A673 (cell line): ENCODE data around the gene CCN5. TPM values are rescaled to one million over a fixed set of nuclear protein-coding genes. Genes with fewer than 3 reads are reported as not detected.
A peak's percentile ranks its signal among the peaks of the same experiment; 100 is the strongest.

Experiments used
- BruUV-seq: library from RNA; stranded (reverse); fragments of 400-500 nt; replicated peaks from 2 replicates; lab custom pipeline; 2021; lab: Mats Ljungman, UMichigan
- CTCF ChIA-PET: fragments of 300-600 bp; sonication (Branson Sonifier 250); formaldehyde crosslinking; loops from one replicate; lab custom pipeline; 2022; ENCODE audit warnings: antibody characterized with exemption; lab: Charles Lee
- POLR2A ChIA-PET: fragments of 300-600 bp; sonication (Branson Sonifier 250); formaldehyde crosslinking; loops from one replicate; lab custom pipeline; 2022; ENCODE audit warnings: antibody characterized with exemption; ENCODE audit not compliant: low non-redundant PET; lab: Charles Lee
- DNase-seq: peaks from one replicate; pipeline ENCODE4 v3.0.0-alpha.2; 2015; ENCODE audit warnings: low spot score
- H3K27ac ChIP-seq: fragments of 200-600 bp; sonication (generic); 2 replicates; pipeline ENCODE4 v1.5.1; 2016; ENCODE audit warnings: mixed run types, low read depth, mild to moderate bottlenecking, mixed read lengths, antibody characterized with exemption, low read length; ENCODE audit not compliant: poor library complexity, severe bottlenecking
- H3K27me3 ChIP-seq: fragments of 200-600 bp; sonication (generic); replicated peaks from 2 replicates; pipeline ENCODE4 v1.6.1; 2017; ENCODE audit warnings: mixed run types, low read depth, mild to moderate bottlenecking, mixed read lengths, antibody characterized with exemption, low read length; ENCODE audit not compliant: insufficient read depth, poor library complexity
- H3K36me3 ChIP-seq: fragments of 200-600 bp; sonication (generic); 2 replicates; pipeline ENCODE4 v1.6.1; 2016; ENCODE audit warnings: mixed run types, mild to moderate bottlenecking, mixed read lengths, antibody characterized with exemption, low read length; ENCODE audit not compliant: insufficient read depth, poor library complexity, severe bottlenecking
- H3K4me1 ChIP-seq: fragments of 200-600 bp; sonication (generic); 2 replicates; pipeline ENCODE4 v1.6.1; 2017; ENCODE audit warnings: mixed run types, mild to moderate bottlenecking, mixed read lengths, antibody characterized with exemption, low read length; ENCODE audit not compliant: insufficient read depth, poor library complexity, severe bottlenecking
- H3K4me3 ChIP-seq: fragments of 200-600 bp; sonication (generic); 2 replicates; pipeline ENCODE4 v1.5.1; 2016; ENCODE audit warnings: low read depth, mixed run types, mild to moderate bottlenecking, mixed read lengths, low read length; ENCODE audit not compliant: poor library complexity, severe bottlenecking
- H3K9me3 ChIP-seq: fragments of 200-600 bp; sonication (generic); 2 replicates; pipeline ENCODE4 v1.6.1; 2016; ENCODE audit warnings: mixed run types, low read depth, mild to moderate bottlenecking, mixed read lengths, antibody characterized with exemption, low read length; ENCODE audit not compliant: poor library complexity, severe bottlenecking
- CTCF ChIP-seq: fragments of 300-800, 200-600 bp; sonication (generic); conservative IDR thresholded peaks from 2 replicates; pipeline ENCODE4 v1.5.1; 2017; ENCODE audit warnings: low read depth, mild to moderate bottlenecking, antibody characterized with exemption, low read length, moderate library complexity, mixed read lengths
- EZH2 ChIP-seq: fragments of 200-600 bp; sonication (generic); IDR thresholded peaks from 2 replicates; pipeline ENCODE4 v1.6.1; 2017; ENCODE audit warnings: borderline replicate concordance, low read depth, mild to moderate bottlenecking, mixed read lengths, antibody characterized with exemption, low read length; ENCODE audit not compliant: poor library complexity, severe bottlenecking
- intact Hi-C: fragments of 100-400 bp; cut with micrococcal nuclease; formaldehyde crosslinking; loops from one replicate; pipeline ENCODE4 v1.10.0; 2022; ENCODE audit not compliant: unreplicated experiment
- total RNA-seq: library from RNA; stranded (reverse); gene quantifications from 2 replicates; pipeline ENCODE4 v1.2.3, GENCODE V29; 2021

Gene CCN5
- total RNA-seq, 1 experiment from 2014 or later = not detected

GRCh38 chr20:44732327-44732726 lies 17.2 kb downstream of the CCN5 start:
- BruUV-seq = no TSS peak
- ChIA-PET CTCF (interaction anchor here (0.6 to 1.6 kb wide), 3 partner anchors 9 to 47 kb away, joined by 3 to 4 read pairs (median 3); no protein-coding TSS in a partner anchor), POLR2A (no interaction called here)
- DNase-seq = no peak
- Histone ChIP-seq H3K9me3 (no peaks in the 10 kb centered on the region), H3K4me3 (no peak overlapping the region), H3K27me3 (no peaks in the 10 kb centered on the region), H3K27ac (no peak overlapping the region), H3K4me1 (peaks cover 23% of the 10 kb centered on the region), H3K36me3 (no peaks in the 10 kb centered on the region)
- no peak for TF ChIP-seq EZH2
- no peak for TF ChIP-seq CTCF
- intact Hi-C loops = loop anchor here (5.0 to 10.0 kb wide), 2 partner anchors 345 to 518 kb away; partner anchors contain the start of gene OSER1

DNA sequence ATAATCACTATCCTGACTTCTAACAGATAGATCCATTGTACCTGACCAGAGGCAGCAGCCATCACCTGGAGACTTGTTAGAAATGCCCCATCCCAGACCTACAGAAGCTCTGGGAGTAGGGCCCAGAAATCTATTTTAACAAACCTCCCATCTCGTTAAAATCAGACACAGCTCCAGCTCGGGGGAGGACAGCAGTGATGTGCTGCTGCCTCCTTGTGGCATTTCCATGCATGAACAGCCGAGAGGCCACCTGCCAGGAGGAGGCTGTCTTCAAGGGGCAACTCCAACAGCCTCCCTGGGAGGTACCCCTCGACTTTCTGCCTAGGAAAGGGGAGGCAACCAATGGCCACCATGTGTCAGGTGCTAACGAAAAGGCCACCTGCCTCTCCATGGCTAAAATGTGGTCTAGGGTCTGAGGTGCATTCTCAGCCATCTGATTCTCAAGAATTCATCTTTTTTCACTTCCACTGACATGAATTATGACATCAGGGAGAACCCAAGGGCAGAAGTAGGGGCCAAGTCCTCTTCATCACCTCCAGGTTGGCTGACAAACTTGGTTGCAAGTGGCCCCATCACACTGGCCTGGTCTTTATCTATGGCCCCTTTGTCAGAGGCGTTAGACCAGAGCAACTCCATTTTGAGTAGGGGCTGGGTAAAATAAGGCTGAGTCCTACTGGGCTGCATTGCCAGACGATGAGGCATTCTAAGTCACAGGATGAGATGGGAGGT lies 18.3 kb downstream of the CCN5 start:
- H3K27ac ChIP-seq = no peak overlapping the region
- intact Hi-C loops = loop anchor here (1.0 to 10.0 kb wide), 3 partner anchors 48 to 519 kb away; partner anchors contain the start of gene OSER1
- POLR2A ChIA-PET = no interaction called here
- H3K36me3 ChIP-seq = no peaks in the 10 kb centered on the region
- H3K9me3 ChIP-seq = no peaks in the 10 kb centered on the region
- H3K4me3 ChIP-seq = no peak overlapping the region
- no peaks in the 10 kb centered on the region for H3K27me3 ChIP-seq
- BruUV-seq = no TSS peak
- CTCF ChIA-PET = interaction anchor here (1.5 to 1.6 kb wide), 2 partner anchors 13 to 48 kb away, joined by 3 to 4 read pairs; no protein-coding TSS in a partner anchor
- DNase-seq = peak; percentile 78
- peak; percentile 90 for TF ChIP-seq CTCF
- no peak for TF ChIP-seq EZH2
- peaks cover 22% of the 10 kb centered on the region for H3K4me1 ChIP-seq

DNA sequence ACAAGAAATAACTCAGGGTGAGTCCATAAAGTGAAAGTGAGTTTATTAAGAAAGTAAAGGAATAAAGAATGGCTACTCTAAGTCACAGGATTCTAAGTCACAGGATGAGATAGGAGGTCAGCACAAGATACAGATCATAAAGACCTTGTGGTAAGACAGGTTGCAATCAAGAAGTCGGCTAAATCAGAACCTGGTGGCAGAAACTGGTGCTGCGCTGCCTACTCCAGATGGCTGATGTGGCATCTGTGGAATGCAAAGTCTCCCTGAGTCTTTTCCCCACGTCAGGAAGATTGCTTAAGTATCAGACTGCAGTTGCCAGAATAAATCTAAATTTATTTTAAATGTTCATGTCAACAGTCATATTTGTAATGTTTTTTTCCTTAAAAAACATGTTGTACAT lies 19.8 kb downstream of the CCN5 start:
- no peaks in the 10 kb centered on the region for H3K9me3 ChIP-seq
- no TSS peak for BruUV-seq
- peaks cover 12% of the 10 kb centered on the region for H3K4me1 ChIP-seq
- no peaks in the 10 kb centered on the region for H3K27me3 ChIP-seq
- TF ChIP-seq EZH2 (no peak), CTCF (peak; percentile 37; the same call in 1 of the 2 replicates)
- no peak overlapping the region for H3K4me3 ChIP-seq
- POLR2A ChIA-PET = no interaction called here
- no peaks in the 10 kb centered on the region for H3K36me3 ChIP-seq
- CTCF ChIA-PET = no interaction called here
- intact Hi-C loops = loop anchor here (5.0 to 10.0 kb wide), 2 partner anchors 348 to 520 kb away; partner anchors contain the start of gene OSER1
- no peak overlapping the region for H3K27ac ChIP-seq
- DNase-seq = peak; percentile 60
